ENCODE results near the gene TFF1.

TFF1 gene

DNA sequence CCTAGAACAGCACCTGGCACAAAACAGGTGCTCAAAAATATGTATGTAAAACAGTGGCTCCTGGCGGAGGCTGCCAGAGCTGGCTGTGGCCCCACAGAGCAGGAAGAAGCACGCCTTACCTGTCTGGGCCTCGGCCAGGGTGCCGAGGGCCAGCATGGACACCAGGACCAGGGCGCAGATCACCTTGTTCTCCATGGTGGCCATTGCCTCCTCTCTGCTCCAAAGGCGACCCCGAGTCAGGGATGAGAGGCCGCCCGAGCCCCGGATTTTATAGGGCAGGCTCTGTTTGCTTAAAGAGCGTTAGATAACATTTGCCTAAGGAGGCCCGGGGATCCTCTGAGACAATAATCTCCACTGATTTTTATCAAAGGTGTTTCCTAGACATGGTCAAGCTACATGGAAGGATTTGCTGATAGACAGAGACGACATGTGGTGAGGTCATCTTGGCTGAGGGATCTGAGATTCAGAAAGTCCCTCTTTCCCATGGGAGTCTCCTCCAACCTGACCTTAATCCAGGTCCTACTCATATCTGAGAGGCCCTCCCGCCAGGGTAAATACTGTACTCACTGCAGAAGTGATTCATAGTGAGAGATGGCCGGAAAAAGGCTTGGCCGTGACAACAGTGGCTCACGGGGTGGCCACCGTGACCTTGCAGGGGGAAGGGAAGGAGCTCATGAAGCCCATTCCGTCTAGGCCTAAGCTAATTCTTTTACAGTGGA lies at the start of gene TFF1:
TSS of gene TFF1 (minus strand) at position 244 of the 719 bp plus-strand sequence. CDS start at position 204, 40 bp downstream.
- Histone ChIP-seq H3K27ac (no peak within 1 kb of the TSS), H3K27me3 (0 out of 22 replicates have a peak, but pooled peaks cover 0 to under 1% (median 0%) of the 10 kb centered on the region in 11 experiments), H3K36me3 (no peaks in the 10 kb centered on the region), H3K9me3 (replicated peaks in 1 of 11) (no peaks in the 10 kb centered on the region), H3K4me2 (peak within 1 kb of the TSS in 10 of 11 experiments; percentile 5 to 83 (median 65); a peak in 19 of 22 replicates), H3K4me3 (no peak within 1 kb of the TSS), H3K4me1 (peaks cover 0 to 78% (median 63%) of the 10 kb centered on the region in 10 experiments; a peak in 16 of 20 replicates), H3K9ac (no peak within 1 kb of the TSS), H4K20me1 (no peaks in the 10 kb centered on the region; a peak in 1 of 22 replicates)
- TF ChIP-seq Cebpa-rat (IDR thresholded peaks at IDR 0.05) = no peak

DNA sequence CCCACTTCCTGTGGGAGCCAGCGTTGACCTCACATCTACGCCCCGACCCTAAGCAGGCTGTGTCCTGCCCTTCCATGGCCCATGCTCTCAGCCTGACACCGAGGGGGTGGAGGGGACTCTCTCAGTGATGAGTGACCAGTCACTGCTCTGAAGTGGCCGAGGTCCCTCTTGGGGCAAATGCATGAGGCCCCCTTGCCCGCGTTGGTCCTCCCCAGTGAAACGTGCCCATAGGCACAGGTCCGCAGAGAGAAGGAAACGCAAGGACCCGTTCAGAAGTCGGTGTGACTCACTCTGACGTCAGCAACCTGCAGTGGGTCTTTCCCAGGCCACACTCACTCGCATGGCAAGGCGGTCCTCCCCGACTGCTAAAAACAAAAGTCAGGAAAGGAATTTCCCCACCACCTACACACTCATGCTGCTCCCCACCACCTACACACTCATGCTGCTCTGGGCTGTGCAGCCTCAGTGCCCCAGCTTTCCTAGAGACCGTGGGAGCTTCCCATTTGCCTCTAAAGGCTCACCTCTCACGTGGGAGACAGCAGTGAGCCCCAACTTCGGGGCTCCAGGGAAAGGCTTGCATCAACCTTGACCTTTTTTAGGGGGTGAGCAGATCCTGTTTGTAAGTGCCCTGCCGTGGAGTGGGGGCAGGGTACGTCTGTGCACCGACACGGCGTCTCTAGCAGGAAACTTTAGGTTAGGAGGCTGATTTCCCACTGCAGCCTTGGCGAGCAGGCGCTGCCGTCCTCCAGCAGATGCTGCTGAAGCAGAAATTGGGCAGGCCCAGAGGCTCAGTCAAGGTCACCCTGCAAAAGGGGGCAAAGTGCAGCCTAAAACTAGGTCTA lies 48.8 kb upstream of the TFF1 start:
- peaks cover 6 to 15% (median 12%) of the 10 kb centered on the region in 11 experiments; a peak in 20 of 22 replicates for H3K9me3 ChIP-seq (replicated peaks in 1 of 11)
- H3K4me3 ChIP-seq = no peak overlapping the region
- H3K27ac ChIP-seq = no peak overlapping the region
- no peak overlapping the region for H3K9ac ChIP-seq
- H3K27me3 ChIP-seq = peaks cover 0 to 17% (median 8%) of the 10 kb centered on the region in 11 experiments; a peak in 10 of 22 replicates
- H3K4me2 ChIP-seq = peak overlapping the region; percentile 16 to 61 (median 45); a peak in 20 of 22 replicates
- H3K36me3 ChIP-seq = no peaks in the 10 kb centered on the region
- H3K4me1 ChIP-seq = peaks cover 12 to 43% (median 25%) of the 10 kb centered on the region in 10 experiments; a peak in 19 of 20 replicates
- peaks cover 0 to 16% (median 0%) of the 10 kb centered on the region in 11 experiments; a peak in 2 of 22 replicates for H4K20me1 ChIP-seq
- TF ChIP-seq Cebpa-rat (IDR thresholded peaks at IDR 0.05) = no peak

DNA sequence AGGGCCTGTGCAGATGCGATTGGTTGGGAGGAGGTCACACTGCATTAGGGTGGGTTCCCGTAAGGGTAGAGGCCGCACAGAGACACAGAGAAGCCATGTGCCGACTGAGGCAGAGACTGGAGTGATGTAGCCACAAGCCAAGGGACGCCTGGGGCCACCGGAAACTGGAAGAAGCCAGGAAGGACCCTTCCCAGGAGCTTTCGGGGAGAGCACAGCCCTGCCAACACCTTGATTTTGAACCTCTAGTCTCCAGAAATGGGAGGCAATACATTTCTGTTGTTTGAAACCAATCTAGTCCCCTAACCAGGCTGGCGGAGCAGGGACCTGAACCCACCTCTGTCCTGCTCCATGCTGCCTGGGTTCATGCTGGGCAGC lies 48.2 kb upstream of the TFF1 start:
- Histone ChIP-seq H3K9me3 (replicated peaks in 1 of 11) (peaks cover 0 to 9% (median 6%) of the 10 kb centered on the region in 11 experiments; a peak in 16 of 22 replicates), H3K27me3 (peaks cover 0 to 17% (median 8%) of the 10 kb centered on the region in 11 experiments; a peak in 10 of 22 replicates), H3K9ac (no peak overlapping the region), H3K4me1 (peaks cover 12 to 43% (median 25%) of the 10 kb centered on the region in 10 experiments; a peak in 19 of 20 replicates), H3K4me2 (peak overlapping the region in 7 of 11 experiments; percentile 16 to 60 (median 45); a peak in 7 of 22 replicates), H3K36me3 (no peaks in the 10 kb centered on the region), H3K4me3 (no peak overlapping the region), H3K27ac (no peak overlapping the region), H4K20me1 (peaks cover 0 to 16% (median 0%) of the 10 kb centered on the region in 11 experiments; a peak in 2 of 22 replicates)
- no peak for TF ChIP-seq Cebpa-rat (IDR thresholded peaks at IDR 0.05)

DNA sequence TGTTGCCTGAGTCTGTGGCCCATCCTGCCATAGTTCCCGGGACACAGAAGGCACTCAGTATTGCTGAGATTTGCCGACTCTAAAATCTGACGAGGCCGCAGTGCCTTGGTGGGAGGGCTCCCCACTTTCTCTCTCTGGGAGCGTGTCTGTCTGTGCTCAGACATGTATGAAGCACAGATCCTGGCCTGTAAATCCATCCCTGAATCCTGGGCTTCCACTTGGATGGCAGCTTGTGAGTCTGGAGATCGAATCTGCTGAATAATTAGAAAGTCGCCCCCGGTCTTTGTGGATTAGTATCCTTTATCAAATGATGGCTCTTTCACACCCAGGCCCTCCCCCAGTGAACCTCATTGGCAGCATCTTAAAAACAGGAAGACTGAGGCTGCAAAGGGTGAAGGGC lies 47.7 kb upstream of the TFF1 start:
- H3K4me1 ChIP-seq = peaks cover 12 to 43% (median 25%) of the 10 kb centered on the region in 10 experiments; a peak in 19 of 20 replicates
- H4K20me1 ChIP-seq = peaks cover 0 to 16% (median 0%) of the 10 kb centered on the region in 11 experiments; a peak in 2 of 22 replicates
- no peak overlapping the region for H3K4me3 ChIP-seq
- no peak overlapping the region for H3K4me2 ChIP-seq
- H3K36me3 ChIP-seq = no peaks in the 10 kb centered on the region
- H3K27me3 ChIP-seq = peaks cover 0 to 17% (median 8%) of the 10 kb centered on the region in 11 experiments; a peak in 10 of 22 replicates
- H3K9ac ChIP-seq = no peak overlapping the region
- no peak overlapping the region for H3K27ac ChIP-seq
- H3K9me3 ChIP-seq (replicated peaks in 1 of 11) = peaks cover 0 to 5% (median 2%) of the 10 kb centered on the region in 11 experiments; a peak in 6 of 22 replicates
- TF ChIP-seq Cebpa-rat (IDR thresholded peaks at IDR 0.05) = no peak

DNA sequence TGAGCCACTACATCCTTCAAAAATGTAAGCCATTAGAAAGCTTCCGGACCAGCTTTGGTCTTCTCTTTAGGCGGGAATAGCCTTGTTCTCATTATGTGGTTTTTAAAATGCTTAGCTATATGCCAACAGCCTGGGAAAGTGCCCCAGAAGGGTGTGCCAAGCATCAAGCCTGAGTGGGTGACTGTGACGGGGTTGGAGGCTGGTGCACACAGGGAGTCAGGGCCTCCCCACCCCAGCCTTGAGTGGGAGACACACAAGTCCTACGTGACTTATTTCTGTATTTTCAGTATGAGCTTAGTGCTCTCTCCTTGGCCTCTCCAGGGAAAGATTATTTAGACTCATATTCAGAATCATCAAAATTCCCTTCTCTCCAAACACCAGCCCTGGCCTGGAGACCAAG lies 47.2 kb upstream of the TFF1 start:
- Histone ChIP-seq H3K36me3 (no peaks in the 10 kb centered on the region), H4K20me1 (peaks cover 0 to 16% (median 0%) of the 10 kb centered on the region in 11 experiments; a peak in 2 of 22 replicates), H3K4me1 (peaks cover 12 to 43% (median 25%) of the 10 kb centered on the region in 10 experiments; a peak in 19 of 20 replicates), H3K27ac (no peak overlapping the region), H3K9ac (no peak overlapping the region), H3K27me3 (peaks cover 0 to 17% (median 8%) of the 10 kb centered on the region in 11 experiments; a peak in 10 of 22 replicates), H3K4me3 (no peak overlapping the region), H3K9me3 (replicated peaks in 1 of 11) (peaks cover 0 to 4% (median 0%) of the 10 kb centered on the region in 11 experiments; a peak in 1 of 22 replicates), H3K4me2 (no peak overlapping the region)
- TF ChIP-seq Cebpa-rat (IDR thresholded peaks at IDR 0.05) = no peak

DNA sequence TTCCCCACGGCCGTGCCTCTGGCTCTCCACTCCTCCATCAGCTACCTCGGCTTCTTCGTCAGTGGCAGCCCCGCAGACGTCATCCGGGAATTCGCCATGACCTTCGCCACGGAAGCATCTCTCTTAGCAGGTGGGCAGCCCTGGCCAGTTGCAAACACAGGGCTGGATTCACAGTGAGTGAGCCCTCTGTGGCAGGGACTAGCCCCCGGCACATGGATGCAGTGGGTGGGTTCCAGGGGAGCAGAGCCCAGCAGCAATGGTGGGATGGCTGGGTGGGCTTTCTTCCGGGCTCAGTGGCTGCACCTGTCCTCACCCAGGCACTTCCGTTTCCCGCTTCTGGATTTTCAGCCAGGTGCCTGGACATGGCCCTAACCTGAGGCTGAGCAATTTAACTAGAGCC lies 46.8 kb upstream of the TFF1 start:
- H3K4me3 ChIP-seq = no peak overlapping the region

DNA sequence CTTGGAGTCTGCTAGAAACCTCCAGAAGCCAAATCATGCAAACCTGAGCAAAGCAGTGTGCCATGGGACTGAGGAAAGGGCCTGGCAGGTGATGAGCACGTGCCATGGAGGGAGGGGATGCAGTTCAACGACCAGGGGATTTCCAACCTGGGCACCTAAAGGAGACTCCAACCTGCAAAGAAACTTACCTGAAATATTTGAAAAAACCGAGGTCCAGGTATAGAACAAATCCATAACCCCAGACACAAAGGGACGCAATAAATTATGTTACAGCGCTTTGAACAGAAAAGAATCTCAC lies 46.2 kb upstream of the TFF1 start:
- no peaks in the 10 kb centered on the region for H3K36me3 ChIP-seq
- H3K4me1 ChIP-seq = peaks cover 21 to 44% (median 32%) of the 10 kb centered on the region in 10 experiments
- H3K4me3 ChIP-seq = no peak overlapping the region
- H3K9me3 ChIP-seq (replicated peaks in 1 of 11) = no peaks in the 10 kb centered on the region
- H3K9ac ChIP-seq = no peak overlapping the region
- peak overlapping the region in 9 of 11 experiments; percentile 37 to 69 (median 55); a peak in 15 of 22 replicates for H3K4me2 ChIP-seq
- TF ChIP-seq Cebpa-rat (IDR thresholded peaks at IDR 0.05) = no peak
- H3K27me3 ChIP-seq = peaks cover 0 to 17% (median 8%) of the 10 kb centered on the region in 11 experiments; a peak in 10 of 22 replicates
- no peak overlapping the region for H3K27ac ChIP-seq
- H4K20me1 ChIP-seq = peaks cover 0 to 16% (median 0%) of the 10 kb centered on the region in 11 experiments; a peak in 2 of 22 replicates

More for the DNA sequence above, 46.8 kb upstream of the TFF1 start:
- no peak overlapping the region for H3K27ac ChIP-seq
- peaks cover 0 to 16% (median 0%) of the 10 kb centered on the region in 11 experiments; a peak in 2 of 22 replicates for H4K20me1 ChIP-seq
- no peak overlapping the region for H3K4me2 ChIP-seq
- H3K27me3 ChIP-seq = peaks cover 0 to 17% (median 8%) of the 10 kb centered on the region in 11 experiments; a peak in 10 of 22 replicates
- peaks cover 16 to 43% (median 27%) of the 10 kb centered on the region in 10 experiments for H3K4me1 ChIP-seq
- H3K9ac ChIP-seq = no peak overlapping the region
- no peak for TF ChIP-seq Cebpa-rat (IDR thresholded peaks at IDR 0.05)
- no peaks in the 10 kb centered on the region for H3K36me3 ChIP-seq
- no peaks in the 10 kb centered on the region; a peak in 1 of 22 replicates for H3K9me3 ChIP-seq (replicated peaks in 1 of 11)

DNA sequence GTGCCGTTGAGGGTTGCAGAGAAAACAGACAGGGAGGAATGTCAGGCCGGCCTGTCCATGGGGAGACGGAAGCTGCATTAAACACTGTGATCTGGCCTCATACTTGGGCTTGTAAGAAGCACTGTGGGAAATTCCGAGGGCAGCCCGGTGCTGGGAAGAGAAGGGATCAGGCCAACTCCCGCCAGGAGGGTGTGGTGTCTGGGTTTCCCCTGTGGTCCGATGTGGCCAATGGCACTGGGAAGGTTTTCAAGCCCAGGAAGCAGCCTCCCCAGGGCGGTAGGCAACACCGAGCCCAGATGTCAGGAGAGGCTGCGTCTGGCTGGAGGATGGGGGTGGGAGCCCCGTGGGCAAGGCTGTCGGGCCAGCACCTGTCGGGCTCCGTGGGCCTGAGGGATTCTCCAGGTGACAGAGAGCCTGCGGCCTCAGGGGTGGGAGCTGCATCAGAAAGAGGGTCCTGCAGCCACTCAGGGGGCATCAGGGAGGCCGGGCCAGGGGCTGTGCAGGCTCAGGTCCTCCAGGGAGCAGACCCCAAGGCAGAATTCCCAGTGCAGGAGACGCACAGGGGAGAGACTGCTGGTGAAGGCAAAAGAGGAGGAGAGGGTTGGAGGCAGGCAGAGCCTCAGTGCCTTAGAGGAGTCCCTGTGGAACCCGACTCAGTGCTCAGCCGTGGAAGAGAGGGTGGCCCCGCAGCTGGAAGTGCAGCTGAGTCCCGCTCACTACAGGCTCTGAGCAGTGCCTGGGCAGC lies 45.7 kb upstream of the TFF1 start:
- peaks cover 0 to 16% (median 0%) of the 10 kb centered on the region in 11 experiments; a peak in 2 of 22 replicates for H4K20me1 ChIP-seq
- peak overlapping the region; percentile 12 to 69 (median 54); a peak in 19 of 22 replicates for H3K4me2 ChIP-seq
- no peaks in the 10 kb centered on the region for H3K36me3 ChIP-seq
- H3K9ac ChIP-seq = no peak overlapping the region
- peaks cover 21 to 45% (median 37%) of the 10 kb centered on the region in 10 experiments for H3K4me1 ChIP-seq
- no peak overlapping the region for H3K27ac ChIP-seq
- no peaks in the 10 kb centered on the region; a peak in 1 of 22 replicates for H3K9me3 ChIP-seq (replicated peaks in 1 of 11)
- H3K27me3 ChIP-seq = peaks cover 0 to 17% (median 8%) of the 10 kb centered on the region in 11 experiments; a peak in 10 of 22 replicates
- no peak overlapping the region; a peak in 1 of 20 replicates for H3K4me3 ChIP-seq
- TF ChIP-seq Cebpa-rat (IDR thresholded peaks at IDR 0.05) = no peak
